ENCODE measurements around the gene TNFAIP2.

- no peak for TF ChIP-seq GATA2 (IDR thresholded peaks at IDR 0.05; ENCODE audit: low read depth, low read length)
- TF ChIP-seq GATA3 (IDR thresholded peaks at IDR 0.05; ENCODE audit: low read depth, low read length) = no peak
Observed at GRCh38 chr14:103107455-103107854, 15.8 kb upstream of the TNFAIP2 start.

Measured in SH-SY5Y (cell line).